ENCODE data around the gene GPRC5C.

GRCh38 chr17:74394275-74394950 is 37.5 kb upstream of the GPRC5C start:
- TF ChIP-seq ZNF24 (IDR thresholded peaks at IDR 0.05) (no peak), RFX5 (IDR thresholded peaks at IDR 0.05; ENCODE audit: low read depth, low read length) (no peak), NCOA2 (IDR thresholded peaks at IDR 0.05; ENCODE audit: partially characterized antibody in 2 of 2) (no peak), FOXK1 (CRISPR knock-in tag; IDR thresholded peaks at IDR 0.05; ENCODE audit: borderline replicate concordance) (no peak), SMC3 (conservative IDR thresholded peaks at IDR 0.05; ENCODE audit: insufficient read depth, low read depth, low read length) (no peak), BRD4 (IDR thresholded peaks at IDR 0.05) (no peak), EP300 (IDR thresholded peaks at IDR 0.05; ENCODE audit: low read length) (no peak), CTCF (IDR thresholded peaks at IDR 0.05 in 2 of 3, conservative IDR thresholded peaks at IDR 0.05 in 1 of 3; ENCODE audit: insufficient read depth in 2 of 3, low read depth in 1 of 3, low read length in 3 of 3) (no peak), AFF4 (CRISPR knock-in tag; IDR thresholded peaks at IDR 0.05) (no peak), ZNF311 (CRISPR knock-in tag; IDR thresholded peaks at IDR 0.05) (no peak), MTA1 (IDR thresholded peaks at IDR 0.05; ENCODE audit: borderline replicate concordance) (no peak), MLLT1 (IDR thresholded peaks at IDR 0.05) (no peak), GABPA (tag; conservative IDR thresholded peaks at IDR 0.05; ENCODE audit: low read depth) (no peak)
